Cerebellar nuclear complex (tissue), 1 donor: ENCODE measurements around the gene PFDN2.

Experiments used
- DNase-seq, 2 experiments: peaks; one replicate each; lab custom pipeline; 2025; lab: John Stamatoyannopoulos, UW

PFDN2 gene

GRCh38 chr1:161117759-161118581 is at the start of gene PFDN2, which contains the start of gene NIT1:
Gene PFDN2 (minus strand): TSS chr1:161118037. CDS start chr1:161118026, 11 bp downstream.
Gene NIT1 (plus strand): TSS chr1:161118105. CDS start chr1:161118177, 72 bp downstream.
- DNase-seq, result peak; percentile 2 to 44

GRCh38 chr1:161166669-161167548 is 49.1 kb upstream of the PFDN2 start:
- DNase-seq, result no peak

DNA sequence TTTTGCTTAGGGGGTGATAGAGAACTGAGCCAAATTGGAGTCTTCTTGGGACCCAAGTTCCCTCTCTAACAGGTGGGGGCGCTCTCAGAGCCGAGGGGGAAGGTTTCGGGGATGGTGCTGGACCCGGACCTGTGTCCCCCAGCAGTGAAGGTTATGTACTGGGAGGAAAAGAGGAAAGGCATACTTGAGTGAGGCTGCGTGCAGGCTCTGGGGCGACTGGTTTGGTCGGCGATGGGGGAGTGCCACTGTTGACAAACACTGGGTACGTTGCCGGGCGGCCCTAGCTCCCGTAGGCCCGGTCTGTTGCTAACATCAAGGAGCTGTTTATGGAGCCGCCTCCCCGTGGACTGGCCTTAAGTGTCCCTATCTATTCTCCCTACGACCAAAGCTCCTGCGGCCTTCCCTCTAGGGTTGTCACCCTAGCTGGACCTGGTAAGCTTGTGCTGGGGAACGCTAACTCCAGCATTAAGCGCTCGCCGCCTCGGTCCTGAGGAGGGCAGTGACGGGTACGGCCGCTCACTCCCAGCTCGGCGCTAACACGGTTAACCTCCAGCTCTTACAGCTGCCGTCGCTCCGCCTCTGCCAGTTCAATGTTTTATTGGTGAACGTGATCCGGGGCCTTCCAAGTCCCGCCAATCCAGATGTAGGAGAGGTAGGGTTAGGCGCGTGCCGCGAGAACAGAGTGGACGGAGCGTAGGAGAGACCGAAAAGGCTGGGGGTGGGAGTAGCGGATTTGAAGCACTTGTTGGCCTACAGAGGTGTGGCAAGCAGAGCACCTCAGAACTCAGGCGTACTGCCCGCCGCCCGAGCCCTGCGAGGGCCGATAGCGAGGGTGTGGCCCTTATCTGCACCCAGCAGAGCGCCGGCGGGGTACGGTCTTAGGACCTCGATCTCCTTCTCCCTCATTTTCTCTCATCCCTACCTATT is 48.2 kb upstream of the PFDN2 start, which contains the start of gene PPOX:
TSS of gene PPOX (plus strand) at position 685 of the 927 bp plus-strand sequence. CDS start 422 bp downstream, outside the sequence.
- peak; percentile 81 to 98 for DNase-seq

DNA sequence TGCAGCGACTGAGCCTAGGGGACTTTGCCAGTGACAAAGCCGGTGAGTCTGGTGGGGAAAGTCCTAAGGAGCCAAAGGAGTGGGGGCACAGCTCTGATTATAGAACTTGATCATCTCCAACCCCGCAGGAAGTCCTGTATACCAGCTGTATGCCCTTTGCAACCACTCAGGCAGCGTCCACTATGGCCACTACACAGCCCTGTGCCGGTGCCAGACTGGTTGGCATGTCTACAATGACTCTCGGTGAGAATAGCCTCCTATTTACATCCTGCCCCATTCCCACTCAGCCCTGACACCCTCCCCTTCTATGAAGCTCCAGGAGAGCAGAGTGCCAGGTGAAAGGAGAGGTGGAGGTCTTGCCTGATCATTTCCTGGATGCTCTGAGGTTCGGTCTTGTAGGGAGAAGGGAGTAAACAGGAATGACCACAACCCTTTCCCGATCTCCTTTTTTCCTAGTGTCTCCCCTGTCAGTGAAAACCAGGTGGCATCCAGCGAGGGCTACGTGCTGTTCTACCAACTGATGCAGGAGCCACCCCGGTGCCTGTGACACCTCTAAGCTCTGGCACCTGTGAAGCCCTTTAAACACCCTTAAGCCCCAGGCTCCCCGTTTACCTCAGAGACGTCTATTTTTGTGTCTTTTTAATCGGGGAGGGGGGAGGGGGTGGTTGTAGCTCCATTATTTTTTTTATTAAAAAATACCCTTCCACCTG is 47.2 kb upstream of the PFDN2 start:
- no peak for DNase-seq

GRCh38 chr1:161163793-161164192 is 46.0 kb upstream of the PFDN2 start:
- no peak for DNase-seq

DNA sequence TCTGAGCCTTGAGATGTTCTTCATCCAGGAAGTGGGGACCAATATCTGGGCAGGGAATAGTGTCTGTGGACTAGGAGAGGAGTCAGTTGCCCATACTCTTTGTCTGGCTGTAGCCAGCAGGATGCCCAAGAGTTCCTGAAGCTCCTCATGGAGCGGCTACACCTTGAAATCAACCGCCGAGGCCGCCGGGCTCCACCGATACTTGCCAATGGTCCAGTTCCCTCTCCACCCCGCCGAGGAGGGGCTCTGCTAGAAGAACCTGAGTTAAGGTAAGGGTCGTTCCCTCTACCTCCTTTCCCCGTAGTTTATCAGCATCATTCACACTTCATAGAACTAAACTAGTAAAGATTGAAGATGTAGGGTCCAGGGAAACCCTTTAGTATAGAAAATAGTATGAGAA is 45.0 kb upstream of the PFDN2 start:
- no peak for DNase-seq

DNA sequence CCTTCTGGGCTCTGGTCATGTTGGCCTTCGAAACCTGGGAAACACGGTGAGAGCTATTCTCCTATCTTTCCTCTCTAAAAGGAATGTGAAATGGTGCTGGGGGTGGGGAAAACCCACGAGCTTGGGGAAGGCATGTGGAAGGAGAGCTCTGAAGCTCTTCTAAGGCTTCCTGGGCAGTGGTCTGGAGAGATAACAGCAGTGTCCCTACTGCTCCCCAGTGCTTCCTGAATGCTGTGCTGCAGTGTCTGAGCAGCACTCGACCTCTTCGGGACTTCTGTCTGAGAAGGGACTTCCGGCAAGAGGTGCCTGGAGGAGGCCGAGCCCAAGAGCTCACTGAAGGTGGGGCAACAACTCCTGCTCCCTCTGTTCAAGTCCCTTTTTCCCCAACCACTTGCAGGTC is 44.2 kb upstream of the PFDN2 start:
- no peak for DNase-seq

- no peak for DNase-seq
Measured at GRCh38 chr1:161161652-161162051, 43.8 kb upstream of the PFDN2 start.

GRCh38 chr1:161160671-161161145 is 42.9 kb upstream of the PFDN2 start:
- no peak for DNase-seq

GRCh38 chr1:161159913-161160243 is 42.0 kb upstream of the PFDN2 start:
- DNase-seq, result no peak

DNA sequence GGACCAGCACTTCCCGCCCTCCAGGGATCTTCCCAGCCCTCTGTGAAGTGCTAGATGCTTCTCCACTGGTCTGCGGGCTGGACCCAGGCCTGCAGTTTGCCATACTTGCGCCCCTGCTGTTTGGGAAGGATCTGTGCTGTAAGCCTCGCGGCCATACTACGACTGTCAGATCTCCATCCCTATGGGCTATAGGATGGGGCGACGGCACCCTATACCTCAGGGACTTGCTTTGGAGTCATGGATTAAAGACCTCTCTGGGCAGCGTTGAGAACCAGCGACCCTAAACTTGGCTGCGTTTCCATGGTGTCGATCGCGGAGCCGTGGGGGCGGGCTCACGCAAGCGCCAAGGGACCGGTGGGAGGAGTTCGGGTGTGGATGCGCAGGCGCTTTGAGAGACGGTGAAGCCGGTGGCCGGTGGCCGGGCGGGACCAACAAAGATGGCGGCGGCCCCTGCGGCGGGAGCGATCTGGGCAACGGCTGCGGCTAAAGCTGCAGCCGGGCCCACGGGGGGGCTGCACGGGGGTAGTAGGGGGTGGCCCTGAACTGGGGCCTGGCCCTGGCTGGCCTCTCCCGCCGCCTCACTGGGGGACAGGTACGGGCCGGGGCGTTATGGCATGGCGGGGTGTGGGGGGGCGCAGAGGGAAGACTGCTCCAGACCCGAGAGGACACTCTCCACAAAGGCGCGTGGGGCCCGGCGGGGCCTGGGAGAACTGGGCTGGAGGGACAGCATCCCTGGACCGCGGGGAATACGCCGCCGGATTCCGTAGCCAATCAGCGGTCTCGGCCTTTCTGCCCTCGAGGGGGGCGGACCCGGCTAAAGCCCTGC is 41.5 kb upstream of the PFDN2 start, which contains the start of gene USP21:
TSS of gene USP21 (plus strand) at position 414 of the 826 bp plus-strand sequence. CDS start 1,141 bp downstream, outside the sequence.
- peak; percentile 62 to 70 for DNase-seq

DNA sequence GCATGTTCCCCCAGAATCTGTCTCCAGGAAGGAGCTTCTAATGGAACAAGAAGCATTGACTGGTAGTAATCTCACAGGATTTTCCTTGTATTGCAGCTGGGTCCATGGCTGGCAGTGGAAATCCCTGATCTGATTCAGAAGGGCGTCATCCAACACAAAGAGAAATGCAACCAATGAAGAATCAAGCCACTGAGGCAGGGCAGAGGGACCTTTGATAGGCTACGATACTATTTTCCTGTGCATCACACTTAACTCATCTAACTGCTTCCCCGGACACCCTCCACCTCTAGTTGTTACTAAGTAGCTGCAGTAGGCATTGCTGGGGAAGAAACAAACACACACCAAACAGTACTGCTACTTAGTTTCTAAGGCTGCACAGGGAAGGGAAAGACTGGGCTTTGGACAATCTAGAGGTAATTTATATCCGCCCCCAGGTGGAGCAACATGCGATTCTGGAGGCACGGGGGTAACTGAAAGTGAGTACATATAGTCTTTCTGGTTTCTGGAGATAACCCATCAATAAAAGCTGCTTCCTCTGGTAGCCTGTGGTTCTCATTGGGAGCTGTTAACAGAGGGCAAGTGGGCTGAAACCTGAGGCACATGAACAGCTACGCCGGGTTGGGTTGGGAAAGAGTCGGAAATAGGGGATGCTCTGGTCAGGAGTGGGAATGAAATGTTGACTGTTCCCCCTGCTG is 40.6 kb upstream of the PFDN2 start:
- DNase-seq, result no peak

DNA sequence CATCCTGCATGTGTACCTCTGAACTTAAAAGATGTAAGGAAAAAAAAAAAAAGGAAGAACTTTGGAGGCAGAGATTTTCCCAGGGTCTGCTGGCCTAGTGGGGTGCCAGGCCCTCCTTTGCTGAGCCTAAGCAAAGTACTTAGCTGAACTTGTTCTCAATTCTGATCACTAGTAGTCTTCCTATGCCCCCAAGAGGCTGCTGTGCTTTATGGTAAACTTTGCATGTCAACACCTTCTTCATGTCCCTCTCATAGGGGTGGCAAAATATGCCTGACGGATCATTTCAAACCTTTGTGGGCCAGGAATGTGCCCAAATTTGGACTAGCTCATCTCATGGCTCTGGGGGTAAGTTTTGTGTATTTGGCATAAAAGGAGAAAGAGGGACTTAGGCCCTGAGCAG is 40.0 kb upstream of the PFDN2 start:
- no peak for DNase-seq

DNA sequence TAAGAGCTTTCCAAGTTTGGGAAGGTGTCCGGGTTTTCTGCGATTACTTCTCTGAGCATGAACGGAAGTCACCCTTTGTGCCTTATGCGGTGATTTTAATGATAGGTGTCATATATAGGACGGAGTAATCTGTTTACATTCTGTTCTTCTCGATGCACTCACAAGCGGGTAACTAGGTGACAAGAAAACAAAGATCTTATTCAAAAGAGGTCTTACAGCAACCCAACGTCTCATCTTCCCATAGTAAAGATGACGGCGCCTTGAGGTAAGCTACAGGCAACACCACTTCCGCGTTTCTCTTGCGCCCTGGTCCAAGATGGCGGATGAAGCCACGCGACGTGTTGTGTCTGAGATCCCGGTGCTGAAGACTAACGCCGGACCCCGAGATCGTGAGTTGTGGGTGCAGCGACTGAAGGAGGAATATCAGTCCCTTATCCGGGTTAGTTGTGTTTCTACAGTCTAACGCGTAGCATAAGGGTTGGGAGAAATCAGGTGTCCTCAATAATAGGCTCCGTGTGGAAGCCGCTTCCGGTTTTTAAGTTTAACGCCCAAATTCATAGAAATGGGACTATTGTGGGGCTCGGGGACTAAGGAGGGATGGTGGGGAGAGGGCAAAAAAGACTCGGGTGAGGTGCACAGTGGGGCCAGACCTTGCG is 36.0 kb upstream of the PFDN2 start, which contains the start of gene UFC1:
TSS of gene UFC1 (plus strand) at position 297 of the 656 bp plus-strand sequence. CDS start at position 317, 20 bp downstream.
- peak; percentile 14 to 50 for DNase-seq

DNA sequence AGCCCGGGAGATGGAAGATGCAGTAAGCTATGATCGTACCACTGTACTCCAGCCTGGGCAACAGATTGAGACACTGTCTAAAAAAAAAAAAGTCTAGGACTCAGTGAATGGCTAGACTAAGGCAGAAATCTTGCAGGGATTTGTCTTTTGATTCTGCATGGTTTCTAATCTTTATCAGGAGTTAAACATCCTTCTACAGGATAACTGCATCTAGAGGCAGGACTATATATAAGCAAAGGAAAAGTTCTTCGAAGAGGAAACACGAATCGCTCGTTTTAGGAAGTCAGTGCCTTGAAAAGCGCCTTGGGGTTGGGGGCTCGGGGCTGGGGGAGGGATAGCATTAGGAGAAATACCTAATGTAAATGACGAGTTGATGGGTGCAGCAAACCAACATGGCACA is 35.3 kb upstream of the PFDN2 start:
- DNase-seq, result no peak

GRCh38 chr1:161145832-161146231 is 28.0 kb upstream of the PFDN2 start:
- DNase-seq, result no peak

GRCh38 chr1:161140755-161141400 is 23.0 kb upstream of the PFDN2 start:
- DNase-seq, result no peak

DNA sequence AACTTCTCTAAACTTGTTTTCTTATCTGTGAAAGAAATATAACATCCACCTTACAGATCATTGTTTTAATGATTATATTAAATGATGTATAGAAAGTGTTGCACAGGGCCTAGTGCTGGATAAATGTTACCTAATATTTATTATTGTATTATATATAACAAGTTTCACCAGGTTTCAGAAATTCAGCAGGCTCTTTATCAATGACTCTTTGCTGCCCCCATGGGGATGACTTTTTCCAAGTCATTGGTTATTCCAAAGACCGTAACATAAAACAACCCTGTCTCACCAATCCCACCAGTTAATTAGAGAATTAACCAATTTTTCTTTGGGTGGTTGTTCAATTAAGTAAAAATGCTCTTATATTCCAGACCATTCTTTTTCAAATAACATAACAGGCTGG is 21.9 kb upstream of the PFDN2 start:
- no peak for DNase-seq
